Measurements from ENCODE around the gene TGIF2. TPM values are rescaled to one million over a fixed set of nuclear protein-coding genes. Genes with fewer than 3 reads are reported as not detected.
A peak's percentile ranks its signal among the peaks of the same experiment; 100 is the strongest.

The TGIF2 gene
- total and polyA plus RNA-seq, 9 of the 15 experiments (the other 6 are each of a cell fraction or from before 2014, with no cell fraction given) = 6.8 to 27.8 (median 15.7) TPM

DNA sequence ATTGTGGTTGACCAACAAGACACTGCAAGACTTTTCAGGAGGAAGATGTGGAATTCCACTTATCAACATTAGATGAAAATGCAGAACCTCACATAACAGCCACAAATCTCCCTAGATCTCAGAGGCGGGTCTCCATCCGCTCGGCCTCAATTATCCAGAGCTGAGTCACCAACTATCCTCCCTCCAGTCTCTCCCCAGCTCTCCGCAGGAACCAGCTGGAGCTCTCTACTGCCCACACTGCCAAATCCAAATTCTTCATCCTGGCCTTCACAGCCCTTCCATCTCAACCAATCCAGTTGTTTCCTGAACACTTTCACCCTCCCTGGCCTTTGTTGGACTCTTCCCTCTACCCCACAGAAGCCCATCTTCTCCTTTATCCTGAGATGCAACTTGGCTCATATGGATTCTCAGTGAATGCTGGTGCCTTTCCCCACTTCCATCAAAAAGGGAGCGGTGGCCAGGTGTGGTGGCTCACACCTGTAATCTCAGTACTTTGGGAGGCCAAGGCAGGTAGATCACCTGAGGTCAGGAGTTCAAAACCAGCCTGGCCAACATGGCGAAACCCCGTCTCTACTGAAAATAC is 3.5 kb upstream of the TGIF2 start (continued):
- TF ChIP-seq, protein P1, sequence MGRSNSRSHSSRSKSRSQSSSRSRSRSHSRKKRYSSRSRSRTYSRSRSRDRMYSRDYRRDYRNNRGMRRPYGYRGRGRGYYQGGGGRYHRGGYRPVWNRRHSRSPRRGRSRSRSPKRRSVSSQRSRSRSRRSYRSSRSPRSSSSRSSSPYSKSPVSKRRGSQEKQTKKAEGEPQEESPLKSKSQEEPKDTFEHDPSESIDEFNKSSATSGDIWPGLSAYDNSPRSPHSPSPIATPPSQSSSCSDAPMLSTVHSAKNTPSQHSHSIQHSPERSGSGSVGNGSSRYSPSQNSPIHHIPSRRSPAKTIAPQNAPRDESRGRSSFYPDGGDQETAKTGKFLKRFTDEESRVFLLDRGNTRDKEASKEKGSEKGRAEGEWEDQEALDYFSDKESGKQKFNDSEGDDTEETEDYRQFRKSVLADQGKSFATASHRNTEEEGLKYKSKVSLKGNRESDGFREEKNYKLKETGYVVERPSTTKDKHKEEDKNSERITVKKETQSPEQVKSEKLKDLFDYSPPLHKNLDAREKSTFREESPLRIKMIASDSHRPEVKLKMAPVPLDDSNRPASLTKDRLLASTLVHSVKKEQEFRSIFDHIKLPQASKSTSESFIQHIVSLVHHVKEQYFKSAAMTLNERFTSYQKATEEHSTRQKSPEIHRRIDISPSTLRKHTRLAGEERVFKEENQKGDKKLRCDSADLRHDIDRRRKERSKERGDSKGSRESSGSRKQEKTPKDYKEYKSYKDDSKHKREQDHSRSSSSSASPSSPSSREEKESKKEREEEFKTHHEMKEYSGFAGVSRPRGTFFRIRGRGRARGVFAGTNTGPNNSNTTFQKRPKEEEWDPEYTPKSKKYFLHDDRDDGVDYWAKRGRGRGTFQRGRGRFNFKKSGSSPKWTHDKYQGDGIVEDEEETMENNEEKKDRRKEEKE (IDR thresholded peaks at IDR 0.05; ENCODE audit: borderline replicate concordance in 1 of 2, control insufficient read depth in 1 of 2, low read depth in 2 of 2, low read length in 1 of 2) = no peak
- no peak for TF ChIP-seq NFYB (IDR thresholded peaks at IDR 0.05; ENCODE audit: extremely low read depth, insufficient read length)
- no peak for TF ChIP-seq SMAD3 (CRISPR knock-in tag; conservative IDR thresholded peaks at IDR 0.05)
- TF ChIP-seq TEAD4 (IDR thresholded peaks at IDR 0.05; ENCODE audit: low read length) = peak; percentile 43; the same call in 1 of the 2 replicates
- TF ChIP-seq TEAD4 (CRISPR knock-in tag; IDR thresholded peaks at IDR 0.05; ENCODE audit: borderline replicate concordance) = no peak
- TF ChIP-seq KDM4B (IDR thresholded peaks at IDR 0.05; ENCODE audit: borderline replicate concordance in 2 of 2, low read depth in 1 of 2) = no peak
- TF ChIP-seq NR2F6 (CRISPR knock-in tag; IDR thresholded peaks at IDR 0.05) = no peak
- TF ChIP-seq SETDB1 (IDR thresholded peaks at IDR 0.05; ENCODE audit: low read length) = no peak
- TF ChIP-seq WHSC1 (IDR thresholded peaks at IDR 0.05; ENCODE audit: low read length) = no peak
- no peak for TF ChIP-seq YBX1 (IDR thresholded peaks at IDR 0.05)
- TF ChIP-seq ARID2 (IDR thresholded peaks at IDR 0.05) = no peak
- TF ChIP-seq LARP7 (IDR thresholded peaks at IDR 0.05) = no peak
- no peak for TF ChIP-seq SAFB2 (IDR thresholded peaks at IDR 0.05; ENCODE audit: borderline replicate concordance, low read depth, low read length, severe bottlenecking)
- no peak for TF ChIP-seq ELF2 (CRISPR knock-in tag; IDR thresholded peaks at IDR 0.05)
- no peak for TF ChIP-seq U2AF1 (optimal IDR thresholded peaks at IDR 0.05; ENCODE audit: low read depth, low read length)
- TF ChIP-seq, protein P2, sequence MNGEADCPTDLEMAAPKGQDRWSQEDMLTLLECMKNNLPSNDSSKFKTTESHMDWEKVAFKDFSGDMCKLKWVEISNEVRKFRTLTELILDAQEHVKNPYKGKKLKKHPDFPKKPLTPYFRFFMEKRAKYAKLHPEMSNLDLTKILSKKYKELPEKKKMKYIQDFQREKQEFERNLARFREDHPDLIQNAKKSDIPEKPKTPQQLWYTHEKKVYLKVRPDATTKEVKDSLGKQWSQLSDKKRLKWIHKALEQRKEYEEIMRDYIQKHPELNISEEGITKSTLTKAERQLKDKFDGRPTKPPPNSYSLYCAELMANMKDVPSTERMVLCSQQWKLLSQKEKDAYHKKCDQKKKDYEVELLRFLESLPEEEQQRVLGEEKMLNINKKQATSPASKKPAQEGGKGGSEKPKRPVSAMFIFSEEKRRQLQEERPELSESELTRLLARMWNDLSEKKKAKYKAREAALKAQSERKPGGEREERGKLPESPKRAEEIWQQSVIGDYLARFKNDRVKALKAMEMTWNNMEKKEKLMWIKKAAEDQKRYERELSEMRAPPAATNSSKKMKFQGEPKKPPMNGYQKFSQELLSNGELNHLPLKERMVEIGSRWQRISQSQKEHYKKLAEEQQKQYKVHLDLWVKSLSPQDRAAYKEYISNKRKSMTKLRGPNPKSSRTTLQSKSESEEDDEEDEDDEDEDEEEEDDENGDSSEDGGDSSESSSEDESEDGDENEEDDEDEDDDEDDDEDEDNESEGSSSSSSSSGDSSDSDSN (IDR thresholded peaks at IDR 0.05; ENCODE audit: borderline replicate concordance in 1 of 2, low read depth in 2 of 2, low read length in 2 of 2) = no peak
- TF ChIP-seq ZNF696 (CRISPR knock-in tag; conservative IDR thresholded peaks at IDR 0.05) = no peak
- no peak for TF ChIP-seq DNMT1 (IDR thresholded peaks at IDR 0.05)
- TF ChIP-seq ZNF384 (IDR thresholded peaks at IDR 0.05; ENCODE audit: low read depth, low read length) = no peak
- no peak for TF ChIP-seq YY1 (IDR thresholded peaks at IDR 0.05; ENCODE audit: borderline replicate concordance in 1 of 3, control insufficient read depth in 1 of 3, extremely low read depth in 1 of 3, insufficient read depth in 3 of 3, insufficient read length in 1 of 3, insufficient replicate concordance in 2 of 3, low read depth in 1 of 3, low read length in 2 of 3)
- no peak for TF ChIP-seq NFXL1 (CRISPR knock-in tag; IDR thresholded peaks at IDR 0.05)
- no peak for TF ChIP-seq HDAC6 (IDR thresholded peaks at IDR 0.05; ENCODE audit: low read depth, low read length)
- TF ChIP-seq HNRNPLL (IDR thresholded peaks at IDR 0.05; ENCODE audit: low read depth, low read length, poor library complexity, severe bottlenecking) = no peak
- TF ChIP-seq TRIM24 (IDR thresholded peaks at IDR 0.05) = no peak
- no peak for TF ChIP-seq ZNF785 (CRISPR knock-in tag; IDR thresholded peaks at IDR 0.05)

Measured in K562 (cell line).